Lower lobe of right lung (tissue), 2 donors: Measurements from ENCODE around the gene PGBD5. TPM values are rescaled to one million over a fixed set of nuclear protein-coding genes. Genes with fewer than 3 reads are reported as not detected.

Experiments used
- ATAC-seq, 2 donors: fragments of 200-7000 bp; cut with Tn5 transposase; one replicate each; pipeline ENCODE4 v1.9.1; 2020 to 2022; ENCODE audit warnings: mild to moderate bottlenecking in 2 of 2, moderate library complexity in 2 of 2
- DNase-seq: peaks from one replicate; pipeline ENCODE4 v3.0.0-alpha.2; 2020
- H3K27ac ChIP-seq: fragments of 200-600 bp; one replicate; pipeline ENCODE4 v1.8.0; 2022
- H3K27me3 ChIP-seq: fragments of 200-600 bp; one replicate; pipeline ENCODE4 v1.8.0; 2022; ENCODE audit warnings: low read depth
- H3K36me3 ChIP-seq: fragments of 200-600 bp; one replicate; pipeline ENCODE4 v1.8.0; 2022; ENCODE audit warnings: mild to moderate bottlenecking
- H3K4me1 ChIP-seq: fragments of 200-600 bp; one replicate; pipeline ENCODE4 v1.8.0; 2022
- H3K4me3 ChIP-seq: fragments of 200-600 bp; one replicate; pipeline ENCODE4 v1.8.0; 2022; ENCODE audit warnings: mild to moderate bottlenecking
- H3K9me3 ChIP-seq: fragments of 200-600 bp; one replicate; pipeline ENCODE4 v1.8.0; 2022
- intact Hi-C: fragments of 100-400 bp; cut with DNase I; formaldehyde crosslinking; loops from one replicate; pipeline ENCODE4 v1.11.0; 2022
- total RNA-seq: library from RNA; stranded (reverse); fragmentation: NEBNext Ultra II Directional; extraction: Animal tissue kit (Norgen Biotek cat#: 25700); gene quantifications from one replicate; pipeline ENCODE4 v1.2.1, GENCODE V29; 2021
- TF ChIP-seq, protein P1 (sequence below): fragments of 200-600 bp; IDR thresholded peaks from one replicate; pipeline ENCODE4 v1.8.0; 2022; ENCODE audit warnings: antibody characterized with exemption, mild to moderate bottlenecking
- donor health status: DM: no; HTN: yes; CAD: no; lungs with severe emphysema.

The PGBD5 gene
- total RNA-seq, 1 donor from 2014 or later = 2.3 TPM

DNA sequence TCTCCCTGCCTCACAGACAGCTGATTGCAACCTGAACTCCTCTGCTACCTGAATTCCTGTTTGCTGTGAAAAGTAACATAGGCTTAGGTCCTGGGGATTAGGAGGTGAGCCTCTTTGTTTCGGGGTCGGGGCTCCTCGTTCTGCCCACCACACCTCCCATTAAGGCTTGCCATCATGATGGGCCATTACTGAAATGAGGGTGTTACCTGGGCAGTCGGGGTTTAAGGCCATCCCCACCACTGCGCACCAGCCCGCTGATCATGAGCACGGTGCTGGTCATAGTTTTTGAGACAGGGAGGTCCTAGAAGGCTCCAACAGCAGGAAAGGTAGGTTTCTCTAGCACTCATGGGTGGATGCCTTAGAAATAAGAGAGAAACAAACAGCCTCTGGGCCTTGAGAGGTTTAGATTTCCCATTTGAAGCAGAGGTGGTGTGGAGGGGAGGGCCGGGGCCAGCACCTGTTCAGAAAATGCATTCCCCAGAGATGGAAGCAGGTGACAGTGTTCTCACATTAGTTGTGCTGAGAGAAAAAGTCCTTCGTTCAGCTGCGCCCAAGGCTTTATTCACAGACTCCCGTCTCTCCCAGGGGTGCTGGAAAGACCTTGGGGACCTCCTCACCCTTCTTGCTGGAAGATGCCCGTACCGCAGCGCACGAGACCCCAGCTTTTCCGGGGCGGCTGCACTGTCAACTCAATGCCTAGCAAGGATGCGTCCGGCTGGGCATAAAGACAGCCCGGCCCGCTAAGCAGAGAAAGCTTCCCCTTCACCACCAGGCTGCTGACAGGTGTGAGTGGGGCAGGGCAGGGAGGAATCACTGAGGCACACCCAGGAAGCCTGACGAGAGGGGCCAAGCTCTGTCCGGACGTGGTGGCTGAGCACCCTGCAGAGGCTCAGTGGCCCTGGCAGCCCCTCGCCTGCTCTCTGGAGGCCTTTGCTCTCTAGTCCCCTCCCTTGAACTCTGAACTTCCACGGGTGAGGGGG is 125.5 kb downstream of the PGBD5 start:
- TF ChIP-seq, protein P1, sequence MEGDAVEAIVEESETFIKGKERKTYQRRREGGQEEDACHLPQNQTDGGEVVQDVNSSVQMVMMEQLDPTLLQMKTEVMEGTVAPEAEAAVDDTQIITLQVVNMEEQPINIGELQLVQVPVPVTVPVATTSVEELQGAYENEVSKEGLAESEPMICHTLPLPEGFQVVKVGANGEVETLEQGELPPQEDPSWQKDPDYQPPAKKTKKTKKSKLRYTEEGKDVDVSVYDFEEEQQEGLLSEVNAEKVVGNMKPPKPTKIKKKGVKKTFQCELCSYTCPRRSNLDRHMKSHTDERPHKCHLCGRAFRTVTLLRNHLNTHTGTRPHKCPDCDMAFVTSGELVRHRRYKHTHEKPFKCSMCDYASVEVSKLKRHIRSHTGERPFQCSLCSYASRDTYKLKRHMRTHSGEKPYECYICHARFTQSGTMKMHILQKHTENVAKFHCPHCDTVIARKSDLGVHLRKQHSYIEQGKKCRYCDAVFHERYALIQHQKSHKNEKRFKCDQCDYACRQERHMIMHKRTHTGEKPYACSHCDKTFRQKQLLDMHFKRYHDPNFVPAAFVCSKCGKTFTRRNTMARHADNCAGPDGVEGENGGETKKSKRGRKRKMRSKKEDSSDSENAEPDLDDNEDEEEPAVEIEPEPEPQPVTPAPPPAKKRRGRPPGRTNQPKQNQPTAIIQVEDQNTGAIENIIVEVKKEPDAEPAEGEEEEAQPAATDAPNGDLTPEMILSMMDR = no peak
- Histone ChIP-seq H3K9me3 (no peaks in the 10 kb centered on the region), H3K4me3 (no peak overlapping the region), H3K27ac (no peak overlapping the region), H3K27me3 (no peaks in the 10 kb centered on the region), H3K4me1 (peaks cover 11% of the 10 kb centered on the region), H3K36me3 (no peaks in the 10 kb centered on the region)
- intact Hi-C loops = no loop called here
- ATAC-seq (no peak), DNase-seq (no peak)

DNA sequence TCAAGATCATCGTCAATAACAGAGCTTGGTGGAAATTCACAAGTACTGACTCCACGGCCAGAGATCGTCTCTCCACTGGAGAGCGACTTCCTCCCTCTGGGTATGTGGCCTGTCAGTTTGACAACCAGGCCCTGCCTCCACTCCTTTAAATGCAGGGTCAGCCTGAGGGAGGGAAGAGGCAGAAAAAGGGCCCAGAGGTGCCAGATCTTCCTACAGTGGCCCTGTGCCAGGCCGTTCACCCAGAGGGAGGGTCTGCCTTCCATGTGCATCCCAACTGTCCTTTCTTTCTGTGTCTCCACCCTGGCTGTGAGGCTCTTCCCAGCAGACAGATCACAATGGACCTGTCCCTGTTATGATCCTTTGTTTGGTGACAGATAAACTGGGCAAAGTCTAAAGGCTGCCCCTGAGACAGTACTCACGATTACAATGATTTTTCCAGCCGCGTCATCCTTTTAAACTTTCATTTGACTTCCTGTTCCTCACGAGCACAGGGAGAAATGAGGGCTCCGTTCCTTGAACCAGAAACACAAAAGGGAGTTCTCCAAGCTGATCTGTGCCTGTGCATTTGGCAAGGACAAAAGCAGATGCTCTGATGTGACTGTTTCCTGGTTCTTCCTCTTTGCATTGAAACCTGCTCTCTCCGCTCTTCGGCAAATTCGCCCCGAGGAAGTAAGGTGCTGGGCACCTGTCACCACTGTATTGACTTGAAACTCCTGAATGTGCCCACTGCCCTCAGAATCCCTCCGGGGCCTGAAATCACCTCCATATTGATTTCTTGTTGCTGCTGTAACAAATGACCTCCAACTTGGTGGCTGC is 126.7 kb downstream of the PGBD5 start:
- H3K36me3 ChIP-seq = no peaks in the 10 kb centered on the region
- H3K4me3 ChIP-seq = no peak overlapping the region
- ATAC-seq = no peak
- H3K4me1 ChIP-seq = peaks cover 11% of the 10 kb centered on the region
- TF ChIP-seq, protein P1 = no peak
- no peaks in the 10 kb centered on the region for H3K9me3 ChIP-seq
- DNase-seq = no peak
- intact Hi-C loops = no loop called here
- H3K27me3 ChIP-seq = no peaks in the 10 kb centered on the region
- no peak overlapping the region for H3K27ac ChIP-seq

DNA sequence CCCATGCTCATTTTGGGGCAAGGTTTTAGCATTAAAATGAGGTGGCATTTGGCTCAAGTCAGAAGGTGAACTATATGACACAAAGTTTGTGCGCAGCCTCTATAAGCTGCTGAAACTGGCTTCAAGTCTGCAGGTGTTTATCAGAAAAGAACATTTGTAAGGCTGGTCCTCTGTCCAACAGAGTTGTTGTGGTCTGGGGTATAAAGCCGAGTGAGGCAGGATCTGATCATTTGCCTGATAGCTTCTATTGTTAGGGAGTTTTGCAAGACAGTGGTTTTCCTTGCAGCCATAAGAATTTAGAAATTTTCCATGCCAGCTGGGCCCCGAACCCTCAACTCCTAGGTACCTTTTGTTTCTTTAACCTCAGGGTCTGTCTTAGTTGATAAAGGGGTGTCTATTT is 130.8 kb downstream of the PGBD5 start:
- TF ChIP-seq, protein P1 = no peak
- no peaks in the 10 kb centered on the region for H3K36me3 ChIP-seq
- no peaks in the 10 kb centered on the region for H3K4me1 ChIP-seq
- H3K4me3 ChIP-seq = no peak overlapping the region
- H3K9me3 ChIP-seq = no peaks in the 10 kb centered on the region
- peaks cover 4% of the 10 kb centered on the region for H3K27me3 ChIP-seq
- ATAC-seq = no peak
- no peak overlapping the region for H3K27ac ChIP-seq
- DNase-seq = no peak
- intact Hi-C loops = no loop called here

DNA sequence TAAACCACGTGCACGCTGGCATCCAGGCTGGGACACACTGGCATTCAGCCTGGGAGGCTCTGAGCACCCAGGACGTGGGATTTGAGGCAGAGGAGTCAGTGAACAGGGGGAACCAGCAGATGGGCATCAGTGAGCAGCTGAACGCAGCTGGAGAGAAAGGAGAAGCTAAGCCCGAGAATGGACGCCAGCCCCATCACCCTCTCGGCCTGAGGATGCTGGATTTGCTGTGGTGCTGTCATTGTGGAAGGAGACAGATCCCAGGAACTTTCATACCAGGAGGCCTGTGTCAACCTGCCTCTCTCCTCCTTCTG is 132.8 kb downstream of the PGBD5 start:
- Histone ChIP-seq H3K4me1 (no peaks in the 10 kb centered on the region), H3K27me3 (peaks cover 4% of the 10 kb centered on the region), H3K36me3 (no peaks in the 10 kb centered on the region), H3K9me3 (no peaks in the 10 kb centered on the region), H3K4me3 (no peak overlapping the region), H3K27ac (no peak overlapping the region)
- TF ChIP-seq, protein P1 = no peak
- intact Hi-C loops = no loop called here
- ATAC-seq (no peak), DNase-seq (no peak)

DNA sequence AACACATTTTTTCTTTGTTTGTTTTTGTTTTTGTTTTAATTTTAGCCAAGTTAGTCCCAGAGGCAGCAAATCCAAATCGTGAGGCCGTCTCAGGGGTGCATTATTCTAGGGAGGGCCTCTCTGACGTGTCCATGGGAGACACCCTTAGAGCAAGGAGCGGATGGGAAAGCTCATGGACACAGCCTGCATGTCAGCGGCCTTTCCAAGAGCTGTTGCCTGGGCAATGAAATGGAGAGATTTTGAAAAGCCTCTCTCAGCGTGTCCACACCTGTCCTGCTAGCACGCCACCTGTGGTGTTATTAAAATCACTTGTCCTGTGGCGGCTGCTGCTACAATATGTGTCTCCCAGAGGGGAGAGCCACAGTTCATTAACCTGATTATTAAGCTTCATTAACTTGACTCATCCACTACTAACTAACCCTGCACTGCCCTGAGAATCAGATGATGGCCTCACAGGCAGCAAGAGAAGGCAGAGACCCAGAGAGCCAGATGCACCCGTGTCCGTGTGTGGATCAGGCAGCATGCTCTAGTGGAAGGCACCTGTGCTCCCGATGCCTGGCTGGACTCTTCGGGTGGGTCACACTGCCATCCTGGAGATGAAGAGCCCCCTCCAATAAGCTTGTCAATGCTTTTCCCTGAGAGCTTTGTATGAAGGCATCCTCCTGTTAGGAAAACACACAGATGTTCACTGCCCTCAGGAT is 133.3 kb downstream of the PGBD5 start:
- no peaks in the 10 kb centered on the region for H3K4me1 ChIP-seq
- no peaks in the 10 kb centered on the region for H3K36me3 ChIP-seq
- intact Hi-C loops = no loop called here
- ATAC-seq = no peak
- DNase-seq = no peak
- H3K27ac ChIP-seq = no peak overlapping the region
- no peaks in the 10 kb centered on the region for H3K9me3 ChIP-seq
- peaks cover 4% of the 10 kb centered on the region for H3K27me3 ChIP-seq
- TF ChIP-seq, protein P1 = no peak
- H3K4me3 ChIP-seq = no peak overlapping the region
